HCT116 (cell line): ENCODE results near the gene KDM6B. TPM values are rescaled to one million over a fixed set of nuclear protein-coding genes. Genes with fewer than 3 reads are reported as not detected.

ENCODE experiments used
- ATAC-seq: fragments of 200-7000 bp; cut with Tn5 transposase; 2 replicates; pipeline ENCODE4 v1.9.1; 2020; ENCODE audit warnings: mild to moderate bottlenecking, moderate library complexity
- BruUV-seq: library from RNA; stranded (reverse); fragments of 400-500 nt; replicated peaks from 2 replicates; lab custom pipeline; 2021; lab: Mats Ljungman, UMichigan
- CTCF ChIA-PET: fragments of 300-600 bp; sonication (Branson Sonifier 250); formaldehyde crosslinking; loops from one replicate; lab custom pipeline; 2021; ENCODE audit warnings: antibody characterized with exemption; lab: Charles Lee
- POLR2A ChIA-PET: fragments of 300-600, 350-600 bp; sonication (Branson Sonifier 250); formaldehyde crosslinking; loops from one replicate; lab custom pipeline; 2021; ENCODE audit warnings: antibody characterized with exemption; lab: Charles Lee
- RAD21 ChIA-PET, 2 experiments: fragments of 300-600 bp; sonication (Branson Sonifier 250); formaldehyde crosslinking; loops; one replicate each; lab custom pipeline; 2023; ENCODE audit warnings: low total read pairs in 2 of 2; ENCODE audit not compliant: uncharacterized antibody in 2 of 2, unreplicated experiment in 2 of 2, low non-redundant PET in 1 of 2; lab: Charles Lee
- DNase-seq: peaks from one replicate; pipeline ENCODE4 v3.0.0-alpha.2; 2010; ENCODE audit warnings: low read depth, low spot score
- H2AFZ ChIP-seq: fragments of 200-600 bp; shearing (Covaris generic), sonication (generic); 2 replicates; pipeline ENCODE4 v1.6.1; 2017; ENCODE audit warnings: low read depth, mixed run types, mixed read lengths, antibody characterized with exemption, low read length; ENCODE audit not compliant: poor library complexity, severe bottlenecking
- H3K27ac ChIP-seq: 2 replicates; pipeline ENCODE4 v1.5.1; 2012; ENCODE audit warnings: low read depth, low read length
- H3K27me3 ChIP-seq: fragments of 200-600 bp; sonication (generic); 2 replicates; pipeline ENCODE4 v1.6.1; 2016; ENCODE audit warnings: mixed run types, low read length, mixed read lengths; ENCODE audit not compliant: insufficient read depth
- H3K36me3 ChIP-seq, 2 experiments: fragments of 200-500 bp in 1 of 2; fragments of 200-600 bp in 1 of 2; sonication (Bioruptor generic) in 1 of 2; sonication (generic) in 1 of 2; 2 replicates each; pipeline versions ENCODE4 v1.5.1 to v1.6.1; 2014 to 2016; ENCODE audit warnings: low read length in 2 of 2, inconsistent platforms in 1 of 2, mixed read lengths in 1 of 2, mixed run types in 1 of 2; ENCODE audit not compliant: insufficient read depth in 2 of 2, control insufficient read depth in 1 of 2
- H3K4me1 ChIP-seq, 2 experiments: fragments of 200-600 bp in 1 of 2; sonication (generic) in 1 of 2; 2 replicates each; pipeline versions ENCODE4 v1.5.1 to v1.6.1; 2012 to 2017; ENCODE audit warnings: low read length in 2 of 2, inconsistent platforms in 1 of 2, mild to moderate bottlenecking in 1 of 2, mixed read lengths in 1 of 2, mixed run types in 1 of 2, moderate library complexity in 1 of 2; ENCODE audit not compliant: insufficient read depth in 2 of 2, control insufficient read depth in 1 of 2
- H3K4me2 ChIP-seq: fragments of 200-600 bp; sonication (generic); 2 replicates; pipeline ENCODE4 v1.6.1; 2017; ENCODE audit warnings: mixed run types, low read length, mixed read lengths
- H3K4me3 ChIP-seq, 2 experiments: fragments of 200-600 bp in 1 of 2; sonication (generic) in 1 of 2; replicated peaks in 1 of 2; 2 replicates each; pipeline ENCODE4 v1.5.1; 2011 to 2016; ENCODE audit warnings: low read length in 2 of 2, control low read depth in 1 of 2, low read depth in 1 of 2, mild to moderate bottlenecking in 1 of 2, mixed read lengths in 1 of 2, mixed run types in 1 of 2
- H3K79me2 ChIP-seq: fragments of 200-600 bp; sonication (generic); 2 replicates; pipeline ENCODE4 v1.6.1; 2017; ENCODE audit warnings: mild to moderate bottlenecking, mixed run types, low read length, moderate library complexity, mixed read lengths; ENCODE audit not compliant: insufficient read depth
- H3K9ac ChIP-seq: fragments of 200-600 bp; sonication (generic); 2 replicates; pipeline ENCODE4 v1.6.1; 2016; ENCODE audit warnings: low read length, mixed read lengths
- H3K9me2 ChIP-seq: fragments of 200-600 bp; sonication (generic), shearing (Covaris generic); 2 replicates; pipeline ENCODE4 v1.6.1; 2017; ENCODE audit warnings: mixed run types, mild to moderate bottlenecking, moderate library complexity; ENCODE audit not compliant: insufficient read depth
- H3K9me3 ChIP-seq, 2 experiments: fragments of 200-500 bp in 1 of 2; fragments of 200-600 bp in 1 of 2; sonication (Bioruptor generic) in 1 of 2; sonication (generic) in 1 of 2; 2 replicates each; pipeline ENCODE4 v1.6.1; 2014 to 2017; ENCODE audit warnings: low read length in 2 of 2, mixed read lengths in 2 of 2, inconsistent platforms in 1 of 2, low read depth in 1 of 2, mild to moderate bottlenecking in 1 of 2, mixed run types in 1 of 2, moderate library complexity in 1 of 2; ENCODE audit not compliant: control insufficient read depth in 1 of 2, insufficient read depth in 1 of 2
- H4K20me1 ChIP-seq: fragments of 200-600 bp; sonication (generic), shearing (Covaris generic); 2 replicates; pipeline ENCODE4 v1.6.1; 2017; ENCODE audit warnings: mixed run types, mild to moderate bottlenecking, moderate library complexity; ENCODE audit not compliant: insufficient read depth
- POLR2A ChIP-seq: IDR thresholded peaks from 2 replicates; pipeline ENCODE4 v1.7.0; 2011; ENCODE audit warnings: borderline replicate concordance; ENCODE audit not compliant: insufficient read depth, insufficient read length; ENCODE audit errors: extremely low read depth
- POLR2AphosphoS5 ChIP-seq: IDR thresholded peaks from 2 replicates; pipeline ENCODE4 v1.6.1; 2011; ENCODE audit warnings: mild to moderate bottlenecking, low read depth, low read length, moderate library complexity
- SRF ChIP-seq: IDR thresholded peaks from 2 replicates; pipeline ENCODE4 v1.6.1; 2012; ENCODE audit warnings: low read depth
- intact Hi-C: fragments of 100-400 bp; cut with micrococcal nuclease; formaldehyde crosslinking; loops from 2 replicates; pipeline ENCODE4 v1.10.0; 2022
- total RNA-seq: library from RNA; stranded (reverse); gene quantifications from one replicate; pipeline ENCODE4 v1.2.1, GENCODE V29; 2021; ENCODE audit not compliant: unreplicated experiment
- TF ChIP-seq, protein P1 (sequence below): IDR thresholded peaks from 2 replicates; pipeline ENCODE4 v1.6.1; 2012
- TF ChIP-seq, protein P2 (sequence below): IDR thresholded peaks from 2 replicates; pipeline ENCODE4 v1.6.1; 2012; ENCODE audit warnings: low read depth
- TF ChIP-seq, protein P3 (sequence below): IDR thresholded peaks from 2 replicates; pipeline ENCODE4 v1.6.1; 2011; ENCODE audit warnings: mild to moderate bottlenecking, low read length, moderate library complexity; ENCODE audit not compliant: insufficient replicate concordance; ENCODE audit errors: extremely low read depth

Gene KDM6B
- total RNA-seq, 1 experiment from 2014 or later: 42.1 TPM

DNA sequence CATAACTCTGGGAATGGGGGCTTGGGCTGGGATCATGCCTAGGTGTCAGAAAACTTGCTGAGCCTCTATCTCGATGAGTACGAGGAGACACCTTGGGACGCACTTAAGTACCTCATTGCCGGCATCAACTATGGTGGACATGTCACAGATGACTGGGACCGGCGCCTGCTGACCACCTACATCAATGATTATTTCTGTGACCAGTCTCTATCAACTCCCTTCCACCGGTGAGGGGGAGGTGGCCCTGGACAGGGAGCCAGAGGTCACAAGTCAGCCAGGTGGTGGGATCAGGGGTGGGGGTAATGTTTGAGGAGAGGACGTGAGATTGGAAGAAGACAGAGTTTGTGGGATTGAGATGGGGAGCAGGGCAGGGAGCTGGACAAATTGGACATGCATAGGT lies 3.4 kb upstream of the KDM6B start:
- CTCF ChIA-PET: no interaction called here
- BruUV-seq: no TSS peak
- no peaks in the 10 kb centered on the region for H3K36me3 ChIP-seq
- H3K79me2 ChIP-seq: no peaks in the 10 kb centered on the region
- no peaks in the 10 kb centered on the region for H3K27me3 ChIP-seq
- H4K20me1 ChIP-seq: no peaks in the 10 kb centered on the region
- intact Hi-C loops: no loop called here
- H3K9ac ChIP-seq: no peak overlapping the region
- H3K4me1 ChIP-seq: peaks cover 7 to 29% of the 10 kb centered on the region in 2 experiments; a peak in 3 of 4 replicates
- H3K4me2 ChIP-seq: no peak overlapping the region
- H3K9me2 ChIP-seq: no peaks in the 10 kb centered on the region
- no peak for DNase-seq
- TF ChIP-seq POLR2A (no peak), POLR2AphosphoS5 (no peak), SRF (no peak)
- TF ChIP-seq, protein P1, sequence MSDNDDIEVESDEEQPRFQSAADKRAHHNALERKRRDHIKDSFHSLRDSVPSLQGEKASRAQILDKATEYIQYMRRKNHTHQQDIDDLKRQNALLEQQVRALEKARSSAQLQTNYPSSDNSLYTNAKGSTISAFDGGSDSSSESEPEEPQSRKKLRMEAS: no peak
- TF ChIP-seq, protein P2, sequence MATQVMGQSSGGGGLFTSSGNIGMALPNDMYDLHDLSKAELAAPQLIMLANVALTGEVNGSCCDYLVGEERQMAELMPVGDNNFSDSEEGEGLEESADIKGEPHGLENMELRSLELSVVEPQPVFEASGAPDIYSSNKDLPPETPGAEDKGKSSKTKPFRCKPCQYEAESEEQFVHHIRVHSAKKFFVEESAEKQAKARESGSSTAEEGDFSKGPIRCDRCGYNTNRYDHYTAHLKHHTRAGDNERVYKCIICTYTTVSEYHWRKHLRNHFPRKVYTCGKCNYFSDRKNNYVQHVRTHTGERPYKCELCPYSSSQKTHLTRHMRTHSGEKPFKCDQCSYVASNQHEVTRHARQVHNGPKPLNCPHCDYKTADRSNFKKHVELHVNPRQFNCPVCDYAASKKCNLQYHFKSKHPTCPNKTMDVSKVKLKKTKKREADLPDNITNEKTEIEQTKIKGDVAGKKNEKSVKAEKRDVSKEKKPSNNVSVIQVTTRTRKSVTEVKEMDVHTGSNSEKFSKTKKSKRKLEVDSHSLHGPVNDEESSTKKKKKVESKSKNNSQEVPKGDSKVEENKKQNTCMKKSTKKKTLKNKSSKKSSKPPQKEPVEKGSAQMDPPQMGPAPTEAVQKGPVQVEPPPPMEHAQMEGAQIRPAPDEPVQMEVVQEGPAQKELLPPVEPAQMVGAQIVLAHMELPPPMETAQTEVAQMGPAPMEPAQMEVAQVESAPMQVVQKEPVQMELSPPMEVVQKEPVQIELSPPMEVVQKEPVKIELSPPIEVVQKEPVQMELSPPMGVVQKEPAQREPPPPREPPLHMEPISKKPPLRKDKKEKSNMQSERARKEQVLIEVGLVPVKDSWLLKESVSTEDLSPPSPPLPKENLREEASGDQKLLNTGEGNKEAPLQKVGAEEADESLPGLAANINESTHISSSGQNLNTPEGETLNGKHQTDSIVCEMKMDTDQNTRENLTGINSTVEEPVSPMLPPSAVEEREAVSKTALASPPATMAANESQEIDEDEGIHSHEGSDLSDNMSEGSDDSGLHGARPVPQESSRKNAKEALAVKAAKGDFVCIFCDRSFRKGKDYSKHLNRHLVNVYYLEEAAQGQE: no peak
- TF ChIP-seq, protein P3, sequence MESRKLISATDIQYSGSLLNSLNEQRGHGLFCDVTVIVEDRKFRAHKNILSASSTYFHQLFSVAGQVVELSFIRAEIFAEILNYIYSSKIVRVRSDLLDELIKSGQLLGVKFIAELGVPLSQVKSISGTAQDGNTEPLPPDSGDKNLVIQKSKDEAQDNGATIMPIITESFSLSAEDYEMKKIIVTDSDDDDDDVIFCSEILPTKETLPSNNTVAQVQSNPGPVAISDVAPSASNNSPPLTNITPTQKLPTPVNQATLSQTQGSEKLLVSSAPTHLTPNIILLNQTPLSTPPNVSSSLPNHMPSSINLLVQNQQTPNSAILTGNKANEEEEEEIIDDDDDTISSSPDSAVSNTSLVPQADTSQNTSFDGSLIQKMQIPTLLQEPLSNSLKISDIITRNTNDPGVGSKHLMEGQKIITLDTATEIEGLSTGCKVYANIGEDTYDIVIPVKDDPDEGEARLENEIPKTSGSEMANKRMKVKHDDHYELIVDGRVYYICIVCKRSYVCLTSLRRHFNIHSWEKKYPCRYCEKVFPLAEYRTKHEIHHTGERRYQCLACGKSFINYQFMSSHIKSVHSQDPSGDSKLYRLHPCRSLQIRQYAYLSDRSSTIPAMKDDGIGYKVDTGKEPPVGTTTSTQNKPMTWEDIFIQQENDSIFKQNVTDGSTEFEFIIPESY: no peak
- no peak overlapping the region for H3K27ac ChIP-seq
- no peak for ATAC-seq
- POLR2A ChIA-PET: no interaction called here
- no peak overlapping the region for H2AFZ ChIP-seq
- no peaks in the 10 kb centered on the region for H3K9me3 ChIP-seq
- no peak overlapping the region for H3K4me3 ChIP-seq
- RAD21 ChIA-PET: no interaction called here
